DOHH2 (cell line): ENCODE data around the gene RALA.
"Not testable (repeated sequence)": the region's sequence is repeated elsewhere in the genome, so short reads cannot be mapped to it uniquely, and the experiment has no call there.

Source experiments
- H3F3A ChIP-seq: fragments of 200-600 bp; sonication (generic), shearing (Covaris generic); 2 replicates; pipeline ENCODE4 v1.6.0; 2016; ENCODE audit warnings: antibody characterized with exemption, mild to moderate bottlenecking; ENCODE audit not compliant: control insufficient read depth, insufficient read depth
- H3K27ac ChIP-seq: fragments of 200-600 bp; sonication (generic); 2 replicates; pipeline ENCODE4 v1.5.1; 2014; ENCODE audit warnings: low read depth, mild to moderate bottlenecking, low read length, moderate library complexity
- H3K27me3 ChIP-seq: fragments of 200-600 bp; sonication (generic); 2 replicates; pipeline ENCODE4 v1.6.1; 2014; ENCODE audit warnings: mild to moderate bottlenecking, low read length, mixed read lengths; ENCODE audit not compliant: control insufficient read depth
- H3K36me3 ChIP-seq: fragments of 200-600 bp; sonication (generic); 2 replicates; pipeline ENCODE4 v1.6.1; 2014; ENCODE audit warnings: mild to moderate bottlenecking, low read length, moderate library complexity, mixed read lengths; ENCODE audit not compliant: control insufficient read depth
- H3K4me1 ChIP-seq: fragments of 200-600 bp; sonication (generic); 2 replicates; pipeline ENCODE4 v1.6.1; 2014; ENCODE audit warnings: mild to moderate bottlenecking, low read length, mixed read lengths; ENCODE audit not compliant: control insufficient read depth
- H3K4me2 ChIP-seq: fragments of 200-600 bp; sonication (generic); 2 replicates; pipeline ENCODE4 v1.6.0; 2014; ENCODE audit warnings: mild to moderate bottlenecking, low read length, moderate library complexity
- H3K4me3 ChIP-seq: fragments of 200-600 bp; sonication (generic); 2 replicates; pipeline ENCODE4 v1.5.1; 2014; ENCODE audit warnings: mild to moderate bottlenecking, low read length, mixed read lengths
- H3K79me2 ChIP-seq: fragments of 200-600 bp; sonication (generic); 2 replicates; pipeline ENCODE4 v1.6.1; 2014; ENCODE audit warnings: mild to moderate bottlenecking, low read length, mixed read lengths; ENCODE audit not compliant: control insufficient read depth
- H3K9me2 ChIP-seq: fragments of 200-600 bp; sonication (generic); replicated peaks from 2 replicates; pipeline ENCODE4 v1.6.1; 2014; ENCODE audit warnings: mild to moderate bottlenecking, low read length, mixed read lengths; ENCODE audit not compliant: control insufficient read depth
- H3K9me3 ChIP-seq: fragments of 200-600 bp; sonication (generic); 2 replicates; pipeline ENCODE4 v1.6.1; 2014; ENCODE audit warnings: antibody characterized with exemption, low read length, mixed read lengths; ENCODE audit not compliant: control insufficient read depth, insufficient read depth
- H4K20me1 ChIP-seq: fragments of 200-600 bp; sonication (generic); 2 replicates; pipeline ENCODE4 v1.6.0; 2014; ENCODE audit warnings: low read depth, mild to moderate bottlenecking, antibody characterized with exemption, low read length, moderate library complexity; ENCODE audit not compliant: control insufficient read depth, insufficient read depth
- EZH2phosphoT487 ChIP-seq: fragments of 200-600 bp; sonication (generic); IDR thresholded peaks from 2 replicates; pipeline ENCODE4 v1.6.1; 2017; ENCODE audit warnings: borderline replicate concordance, mild to moderate bottlenecking, antibody characterized with exemption, low read length, moderate library complexity, mixed read lengths
- TF ChIP-seq, protein P1 (sequence below): fragments of 200-600 bp; sonication (generic); IDR thresholded peaks from one replicate; pipeline ENCODE4 v1.5.1; 2014; ENCODE audit warnings: antibody characterized with exemption, mild to moderate bottlenecking, low read depth, low read length; ENCODE audit not compliant: poor library complexity, severe bottlenecking

Gene RALA

DNA sequence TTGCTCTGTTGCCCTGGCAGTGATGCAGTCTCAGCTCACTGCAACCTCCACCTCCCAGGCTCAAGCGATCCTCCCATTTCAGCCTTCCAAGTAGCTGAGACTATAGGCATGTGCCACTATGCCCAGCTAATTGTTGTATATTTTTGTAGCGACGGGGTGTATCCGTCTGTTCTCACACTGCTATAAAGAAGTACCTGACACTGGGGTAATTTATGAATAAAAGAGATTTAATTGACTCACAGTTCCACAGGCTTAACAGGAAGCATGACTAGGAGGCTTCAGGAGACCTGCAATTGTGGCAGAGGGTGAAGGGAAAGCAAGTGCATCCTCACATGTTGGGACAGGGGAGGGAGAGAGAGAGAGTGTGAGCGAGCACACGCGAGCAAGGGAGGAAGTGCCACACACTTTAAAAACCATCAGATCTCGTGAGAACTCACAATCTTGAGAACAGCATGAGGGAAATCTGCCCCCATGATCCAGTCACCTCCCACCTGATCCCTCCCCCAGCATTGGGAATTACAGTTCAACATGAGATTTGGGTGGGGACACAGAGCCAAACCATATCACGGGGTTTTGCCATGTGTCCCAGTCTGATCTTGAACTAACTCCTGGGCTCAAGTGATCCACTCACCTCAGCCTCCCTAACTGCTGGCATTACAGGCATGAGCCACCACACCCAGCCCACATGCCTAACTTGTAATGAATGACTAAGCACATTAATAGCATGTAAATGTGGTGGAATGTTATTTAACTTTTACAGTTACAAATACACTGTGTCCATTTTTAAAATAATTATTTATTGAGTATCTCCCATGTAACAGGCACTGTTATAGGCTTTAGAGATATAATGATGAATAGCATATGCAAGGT lies 65.5 kb downstream of the RALA start:
- H3K27ac ChIP-seq: no peak overlapping the region
- TF ChIP-seq EZH2phosphoT487: no peak
- TF ChIP-seq, protein P1, sequence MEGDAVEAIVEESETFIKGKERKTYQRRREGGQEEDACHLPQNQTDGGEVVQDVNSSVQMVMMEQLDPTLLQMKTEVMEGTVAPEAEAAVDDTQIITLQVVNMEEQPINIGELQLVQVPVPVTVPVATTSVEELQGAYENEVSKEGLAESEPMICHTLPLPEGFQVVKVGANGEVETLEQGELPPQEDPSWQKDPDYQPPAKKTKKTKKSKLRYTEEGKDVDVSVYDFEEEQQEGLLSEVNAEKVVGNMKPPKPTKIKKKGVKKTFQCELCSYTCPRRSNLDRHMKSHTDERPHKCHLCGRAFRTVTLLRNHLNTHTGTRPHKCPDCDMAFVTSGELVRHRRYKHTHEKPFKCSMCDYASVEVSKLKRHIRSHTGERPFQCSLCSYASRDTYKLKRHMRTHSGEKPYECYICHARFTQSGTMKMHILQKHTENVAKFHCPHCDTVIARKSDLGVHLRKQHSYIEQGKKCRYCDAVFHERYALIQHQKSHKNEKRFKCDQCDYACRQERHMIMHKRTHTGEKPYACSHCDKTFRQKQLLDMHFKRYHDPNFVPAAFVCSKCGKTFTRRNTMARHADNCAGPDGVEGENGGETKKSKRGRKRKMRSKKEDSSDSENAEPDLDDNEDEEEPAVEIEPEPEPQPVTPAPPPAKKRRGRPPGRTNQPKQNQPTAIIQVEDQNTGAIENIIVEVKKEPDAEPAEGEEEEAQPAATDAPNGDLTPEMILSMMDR: no peak
- H3F3A ChIP-seq: no peaks in the 10 kb centered on the region
- no peaks in the 10 kb centered on the region for H3K9me2 ChIP-seq
- no peaks in the 10 kb centered on the region for H3K4me1 ChIP-seq
- H3K9me3 ChIP-seq: no peaks in the 10 kb centered on the region
- H3K4me2 ChIP-seq: no peak overlapping the region
- H3K36me3 ChIP-seq: peaks cover 33% of the 10 kb centered on the region
- H3K79me2 ChIP-seq: peaks cover 16% of the 10 kb centered on the region
- no peaks in the 10 kb centered on the region for H3K27me3 ChIP-seq
- no peak overlapping the region for H3K4me3 ChIP-seq
- no peaks in the 10 kb centered on the region for H4K20me1 ChIP-seq

- Histone ChIP-seq H3F3A (no peaks in the 10 kb centered on the region), H3K79me2 (no peaks in the 10 kb centered on the region), H4K20me1 (no peaks in the 10 kb centered on the region), H3K36me3 (peaks cover 41% of the 10 kb centered on the region), H3K4me3 (no peak overlapping the region), H3K4me2 (no peak overlapping the region), H3K27ac (no peak overlapping the region), H3K9me2 (no peaks in the 10 kb centered on the region), H3K27me3 (no peaks in the 10 kb centered on the region), H3K4me1 (no peaks in the 10 kb centered on the region), H3K9me3 (no peaks in the 10 kb centered on the region)
- TF ChIP-seq EZH2phosphoT487: no peak
- TF ChIP-seq, protein P1: no peak
Measured at GRCh38 chr7:39691821-39692220, 68.4 kb downstream of the RALA start.

GRCh38 chr7:39693086-39693485 lies 69.7 kb downstream of the RALA start:
- H3K27ac ChIP-seq, H3K9me3 ChIP-seq, H3K9me2 ChIP-seq, H3K4me1 ChIP-seq, H3K4me3 ChIP-seq, H4K20me1 ChIP-seq, H3K79me2 ChIP-seq, H3K27me3 ChIP-seq, H3K4me2 ChIP-seq, H3F3A ChIP-seq: not testable (repeated sequence)
- H3K36me3 ChIP-seq: peaks cover 47% of the 10 kb centered on the region

DNA sequence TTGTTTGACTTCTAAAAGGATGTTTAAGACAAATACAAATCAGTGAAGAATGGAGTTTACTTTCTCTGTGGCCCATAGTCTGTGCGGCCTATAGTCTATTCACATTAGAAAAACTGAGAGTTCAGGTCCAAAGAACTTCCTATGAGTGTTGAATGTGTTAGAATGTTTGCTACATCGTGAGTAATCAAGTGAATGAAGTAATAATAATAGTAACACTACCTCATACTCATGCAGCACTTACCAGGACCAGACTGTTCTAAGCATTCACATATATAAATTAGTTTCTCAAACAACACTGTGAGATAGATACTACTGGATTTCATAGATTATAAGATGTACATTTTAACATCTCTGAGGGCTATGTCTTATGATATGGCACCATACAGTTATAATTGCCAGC lies 70.4 kb downstream of the RALA start:
- TF ChIP-seq, protein P1: no peak
- TF ChIP-seq EZH2phosphoT487: no peak
- Histone ChIP-seq H3K9me3 (no peaks in the 10 kb centered on the region), H3K9me2 (no peaks in the 10 kb centered on the region), H3K36me3 (peaks cover 52% of the 10 kb centered on the region), H3K27me3 (no peaks in the 10 kb centered on the region), H3K79me2 (no peaks in the 10 kb centered on the region), H3K4me3 (no peak overlapping the region), H3K4me2 (no peak overlapping the region), H3K4me1 (no peaks in the 10 kb centered on the region), H4K20me1 (no peaks in the 10 kb centered on the region), H3F3A (no peaks in the 10 kb centered on the region), H3K27ac (no peak overlapping the region)
